Activated T-cell treated with anti-CD3 and anti-CD28 coated beads, Interleukin-2, amount 50 U/mL, for 72 hours (primary cell): Measurements from ENCODE around the gene NAGLU. TPM values are rescaled to one million over a fixed set of nuclear protein-coding genes. Genes with fewer than 3 reads are reported as not detected.

ENCODE experiments used
- ATAC-seq, 2 donors: fragments of 150-1000 bp; cut with Tn5 transposase; replicated peaks in 1 of 2; 2 replicates each; pipeline ENCODE4 v1.10.0; 2021; ENCODE audit warnings: moderate library complexity in 2 of 2, mild to moderate bottlenecking in 1 of 2
- DNase-seq, 2 donors: peaks; one replicate each; pipeline ENCODE4 v3.0.0; 2021 to 2022; ENCODE audit warnings: mixed read lengths in 1 of 2
- H3K27ac Mint-ChIP-seq: one replicate; pipeline ENCODE4 v1.8.0; 2022; ENCODE audit warnings: mild to moderate bottlenecking, moderate library complexity, mixed read lengths
- H3K27me3 Mint-ChIP-seq: one replicate; pipeline ENCODE4 v1.8.0; 2022; ENCODE audit warnings: low read depth, mixed read lengths
- H3K36me3 Mint-ChIP-seq, 2 donors: one replicate each; pipeline ENCODE4 v1.8.0; 2022; ENCODE audit warnings: mixed read lengths in 2 of 2, mild to moderate bottlenecking in 1 of 2; ENCODE audit not compliant: insufficient read depth in 2 of 2
- H3K4me1 Mint-ChIP-seq: one replicate; pipeline ENCODE4 v1.8.0; 2022; ENCODE audit warnings: low read depth, mixed read lengths
- H3K4me3 Mint-ChIP-seq, 2 donors: one replicate each; pipeline ENCODE4 v1.8.0; 2022; ENCODE audit warnings: mild to moderate bottlenecking in 2 of 2, mixed read lengths in 2 of 2, moderate library complexity in 2 of 2
- H3K9me3 Mint-ChIP-seq, 2 donors: one replicate each; pipeline ENCODE4 v1.8.0; 2022; ENCODE audit warnings: mixed read lengths in 2 of 2
- total RNA-seq, 2 donors: library from RNA; stranded (reverse); gene quantifications; one replicate each; pipeline ENCODE4 v1.2.3, GENCODE V29; 2022

NAGLU gene
- total RNA-seq, 2 donors from 2014 or later: 9.4 to 9.8 TPM

GRCh38 chr17:42584880-42585279, 48.8 kb downstream of the NAGLU start:
- Mint-ChIP-seq H3K27ac (no peak overlapping the region), H3K4me1 (peaks cover under 1% of the 10 kb centered on the region), H3K4me3 (no peak overlapping the region), H3K27me3 (no peaks in the 10 kb centered on the region), H3K9me3 (no peaks in the 10 kb centered on the region), H3K36me3 (peaks cover 9 to 15% of the 10 kb centered on the region in 2 donors)
- ATAC-seq: no peak
- no peak for DNase-seq

- Mint-ChIP-seq H3K27me3 (no peaks in the 10 kb centered on the region), H3K27ac (no peak overlapping the region), H3K4me3 (no peak overlapping the region), H3K9me3 (no peaks in the 10 kb centered on the region), H3K4me1 (no peaks in the 10 kb centered on the region), H3K36me3 (peaks cover 9 to 15% of the 10 kb centered on the region in 2 donors)
- ATAC-seq: no peak
- no peak for DNase-seq
Observed at GRCh38 chr17:42585353-42585752, 49.3 kb downstream of the NAGLU start.

GRCh38 chr17:42586514-42587230, 50.6 kb downstream of the NAGLU start:
- no peak overlapping the region for H3K4me3 Mint-ChIP-seq
- H3K36me3 Mint-ChIP-seq: peaks cover 11 to 15% of the 10 kb centered on the region in 2 donors
- H3K4me1 Mint-ChIP-seq: no peaks in the 10 kb centered on the region
- ATAC-seq: no peak
- H3K27ac Mint-ChIP-seq: peak overlapping the region; percentile 47
- H3K27me3 Mint-ChIP-seq: no peaks in the 10 kb centered on the region
- no peaks in the 10 kb centered on the region for H3K9me3 Mint-ChIP-seq
- no peak for DNase-seq

GRCh38 chr17:42590886-42591285, 54.8 kb downstream of the NAGLU start:
- Mint-ChIP-seq H3K27ac (no peak overlapping the region), H3K27me3 (no peaks in the 10 kb centered on the region), H3K4me1 (no peaks in the 10 kb centered on the region), H3K36me3 (peaks cover 6 to 16% of the 10 kb centered on the region in 2 donors), H3K9me3 (no peaks in the 10 kb centered on the region), H3K4me3 (no peak overlapping the region)
- ATAC-seq (no peak), DNase-seq (no peak)

- Mint-ChIP-seq H3K36me3 (peaks cover 8 to 17% of the 10 kb centered on the region in 2 donors), H3K4me3 (no peak overlapping the region), H3K27ac (no peak overlapping the region), H3K4me1 (no peaks in the 10 kb centered on the region), H3K9me3 (no peaks in the 10 kb centered on the region), H3K27me3 (no peaks in the 10 kb centered on the region)
- no peak for ATAC-seq
- DNase-seq: no peak
Observed at GRCh38 chr17:42591411-42591810, 55.4 kb downstream of the NAGLU start.

Other genes starting within 250 kb of the NAGLU start
- gene STAT5A, start 247.7 kb upstream of the NAGLU start, total RNA-seq: 100 to 1,000 TPM; 243 to 264 TPM
- gene STAT3, start 147.8 kb upstream of the NAGLU start, total RNA-seq: 100 to 1,000 TPM; 346 to 380 TPM
- gene CAVIN1, start 113.0 kb upstream of the NAGLU start, total RNA-seq: 1 to 10 TPM; 2.4 to 4.3 TPM
- 10 to 100 TPM; 22.1 TPM for gene ATP6V0A1, start 77.4 kb upstream of the NAGLU start, total RNA-seq
- gene HSD17B1, start 16.7 kb downstream of the NAGLU start, total RNA-seq: 1 to 10 TPM; 1.3 to 1.8 TPM
- gene COASY, start 25.9 kb downstream of the NAGLU start, total RNA-seq: 10 to 100 TPM; 98.2 to 98.5 TPM
- gene MLX, start 30.9 kb downstream of the NAGLU start, total RNA-seq: 10 to 100 TPM; 38.8 to 41.2 TPM
- gene PSMC3IP, start 41.5 kb downstream of the NAGLU start, total RNA-seq: 10 to 100 TPM; 31.7 to 40.7 TPM
- 10 to 100 TPM; 41.5 to 42.6 TPM for gene RETREG3, start 73.1 kb downstream of the NAGLU start, total RNA-seq
- gene TUBG1, start 73.4 kb downstream of the NAGLU start, total RNA-seq: 10 to 100 TPM; 42.3 to 51.5 TPM
- 10 to 100 TPM in 1 of 2 donors, 1 to 10 TPM in 1; 8.1 to 11.2 TPM for gene TUBG2, start 123.0 kb downstream of the NAGLU start, total RNA-seq
- 1 to 10 TPM; 1.2 to 1.9 TPM for gene PLEKHH3, start 140.8 kb downstream of the NAGLU start, total RNA-seq
- under 1 TPM in 1 of 2 donors, not detected in 1; 0.83 TPM for gene CCR10, start 145.6 kb downstream of the NAGLU start, total RNA-seq
- gene CNTNAP1, start 146.3 kb downstream of the NAGLU start, total RNA-seq: 1 to 10 TPM in 1 of 2 donors, under 1 TPM in 1; 0.53 to 1.3 TPM
- 10 to 100 TPM; 40.9 to 45.9 TPM for gene EZH1, start 208.8 kb downstream of the NAGLU start, total RNA-seq
- gene RAMP2, start 225.0 kb downstream of the NAGLU start, total RNA-seq: not detected
- gene VPS25, start 237.2 kb downstream of the NAGLU start, total RNA-seq: 10 to 100 TPM; 64.4 to 71.6 TPM
- 1 to 10 TPM; 1.0 to 1.1 TPM for gene WNK4, start 244.4 kb downstream of the NAGLU start, total RNA-seq